Rectal smooth muscle tissue (tissue), 1 donor: Measurements from ENCODE around the gene DPH7.
"Not testable (repeated sequence)": the region's sequence is repeated elsewhere in the genome, so short reads cannot be mapped to it uniquely, and the experiment has no call there.

Experiments used
- H3K27ac ChIP-seq: one replicate; pipeline ENCODE4 v1.7.0; 2013; ENCODE audit warnings: low read depth, low read length, inconsistent platforms
- H3K27me3 ChIP-seq: one replicate; pipeline ENCODE4 v1.7.0; 2013; ENCODE audit warnings: low read length; ENCODE audit not compliant: control insufficient read depth, insufficient read depth
- H3K36me3 ChIP-seq: one replicate; pipeline ENCODE4 v1.7.0; 2013; ENCODE audit warnings: low read length; ENCODE audit not compliant: control insufficient read depth, insufficient read depth
- H3K4me1 ChIP-seq: one replicate; pipeline ENCODE4 v1.7.0; 2013; ENCODE audit warnings: low read length; ENCODE audit not compliant: control insufficient read depth, insufficient read depth
- H3K4me3 ChIP-seq: one replicate; pipeline ENCODE4 v1.7.0; 2013; ENCODE audit warnings: low read length
- H3K9ac ChIP-seq: one replicate; pipeline ENCODE4 v1.7.0; 2013; ENCODE audit warnings: low read length

The DPH7 gene

GRCh38 chr9:137531099-137531765 is 47.5 kb downstream of the DPH7 start:
- H3K36me3 ChIP-seq: no peaks in the 10 kb centered on the region
- H3K4me1 ChIP-seq: no peaks in the 10 kb centered on the region
- H3K27me3 ChIP-seq: no peaks in the 10 kb centered on the region
- no peak overlapping the region for H3K4me3 ChIP-seq
- no peak overlapping the region for H3K27ac ChIP-seq
- H3K9ac ChIP-seq: no peak overlapping the region

GRCh38 chr9:137530331-137530730 is 48.4 kb downstream of the DPH7 start:
- Histone ChIP-seq H3K4me1 (no peaks in the 10 kb centered on the region), H3K9ac (no peak overlapping the region), H3K27ac (no peak overlapping the region), H3K27me3 (no peaks in the 10 kb centered on the region), H3K4me3 (no peak overlapping the region), H3K36me3 (no peaks in the 10 kb centered on the region)

- no peak overlapping the region for H3K4me3 ChIP-seq
- H3K27ac ChIP-seq: no peak overlapping the region
- no peaks in the 10 kb centered on the region for H3K27me3 ChIP-seq
- H3K36me3 ChIP-seq: no peaks in the 10 kb centered on the region
- H3K9ac ChIP-seq: no peak overlapping the region
- H3K4me1 ChIP-seq: no peaks in the 10 kb centered on the region
Measured at GRCh38 chr9:137524981-137525317, 53.8 kb downstream of the DPH7 start.

- H3K27ac ChIP-seq: no peak overlapping the region
- H3K27me3 ChIP-seq: no peaks in the 10 kb centered on the region
- no peak overlapping the region for H3K9ac ChIP-seq
- no peaks in the 10 kb centered on the region for H3K36me3 ChIP-seq
- no peaks in the 10 kb centered on the region for H3K4me1 ChIP-seq
- no peak overlapping the region for H3K4me3 ChIP-seq
Measured at GRCh38 chr9:137524161-137524980, 54.4 kb downstream of the DPH7 start.

- H3K36me3 ChIP-seq: no peaks in the 10 kb centered on the region
- no peaks in the 10 kb centered on the region for H3K27me3 ChIP-seq
- no peak overlapping the region for H3K4me3 ChIP-seq
- no peaks in the 10 kb centered on the region for H3K4me1 ChIP-seq
- H3K27ac ChIP-seq: no peak overlapping the region
- no peak overlapping the region for H3K9ac ChIP-seq
Measured at GRCh38 chr9:137522746-137523455, 55.8 kb downstream of the DPH7 start.

GRCh38 chr9:137521405-137521985 is 57.2 kb downstream of the DPH7 start:
- Histone ChIP-seq H3K4me3 (no peak overlapping the region), H3K27me3 (no peaks in the 10 kb centered on the region), H3K27ac (no peak overlapping the region), H3K36me3 (no peaks in the 10 kb centered on the region), H3K4me1 (no peaks in the 10 kb centered on the region), H3K9ac (no peak overlapping the region)

- Histone ChIP-seq H3K27ac (no peak overlapping the region), H3K4me1 (no peaks in the 10 kb centered on the region), H3K9ac (no peak overlapping the region), H3K4me3 (no peak overlapping the region), H3K36me3 (no peaks in the 10 kb centered on the region), H3K27me3 (no peaks in the 10 kb centered on the region)
Measured at GRCh38 chr9:137520614-137521404, 57.9 kb downstream of the DPH7 start.

- Histone ChIP-seq H3K27ac (no peak overlapping the region), H3K9ac (no peak overlapping the region), H3K4me3 (no peak overlapping the region), H3K27me3 (no peaks in the 10 kb centered on the region), H3K4me1 (no peaks in the 10 kb centered on the region), H3K36me3 (no peaks in the 10 kb centered on the region)
Measured at GRCh38 chr9:137519553-137519952, 59.2 kb downstream of the DPH7 start.

GRCh38 chr9:137518661-137519459 is 59.9 kb downstream of the DPH7 start:
- not testable (repeated sequence) for H3K4me1 ChIP-seq

GRCh38 chr9:137516144-137516917 is 62.4 kb downstream of the DPH7 start:
- Histone ChIP-seq H3K36me3 (no peaks in the 10 kb centered on the region), H3K27ac (no peak overlapping the region), H3K9ac (no peak overlapping the region), H3K4me3 (no peak overlapping the region), H3K4me1 (no peaks in the 10 kb centered on the region), H3K27me3 (no peaks in the 10 kb centered on the region)

More at GRCh38 chr9:137518661-137519459, 59.9 kb downstream of the DPH7 start:
- H3K36me3 ChIP-seq, H3K27ac ChIP-seq, H3K27me3 ChIP-seq, H3K4me3 ChIP-seq, H3K9ac ChIP-seq: not testable (repeated sequence)

GRCh38 chr9:137515338-137515724 is 63.4 kb downstream of the DPH7 start:
- Histone ChIP-seq H3K4me3 (no peak overlapping the region), H3K27me3 (no peaks in the 10 kb centered on the region), H3K9ac (no peak overlapping the region), H3K36me3 (no peaks in the 10 kb centered on the region), H3K27ac (no peak overlapping the region), H3K4me1 (no peaks in the 10 kb centered on the region)
